Epithelial cell of prostate (primary cell): Measurements from ENCODE around the gene KAZN.
A peak's percentile ranks its signal among the peaks of the same experiment; 100 is the strongest.
"Not testable (repeated sequence)": the region's sequence is repeated elsewhere in the genome, so short reads cannot be mapped to it uniquely, and the experiment has no call there.

Experiments used
- DNase-seq: peaks from one replicate; pipeline ENCODE4 v3.0.0-alpha.2; 2011; ENCODE audit warnings: low read depth, low spot score
- H3K27ac ChIP-seq: fragments of 450-650 bp; 2 replicates; pipeline ENCODE4 v1.5.1; 2017; ENCODE audit warnings: mild to moderate bottlenecking

The KAZN gene

DNA sequence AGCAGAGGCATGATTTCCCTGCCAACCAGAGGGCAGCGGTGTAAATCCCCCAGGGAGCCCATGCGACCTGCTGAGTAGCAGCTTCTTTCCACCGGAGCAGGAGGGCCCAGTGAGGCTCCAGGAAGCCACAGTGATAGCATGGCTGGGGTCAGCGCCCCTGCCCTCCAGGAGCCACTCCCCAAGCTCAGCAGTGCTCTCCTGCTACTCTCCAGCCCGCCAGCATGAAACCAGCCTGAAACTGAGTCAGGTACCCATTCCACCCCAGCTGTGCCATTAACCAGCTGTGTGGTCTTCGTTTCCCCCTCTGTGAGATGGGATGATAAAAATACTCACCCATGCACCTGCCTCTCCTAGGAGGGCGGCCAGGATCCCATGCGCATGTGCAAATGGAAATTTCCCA lies 431.3 kb downstream of the KAZN start:
- no peak for DNase-seq

DNA sequence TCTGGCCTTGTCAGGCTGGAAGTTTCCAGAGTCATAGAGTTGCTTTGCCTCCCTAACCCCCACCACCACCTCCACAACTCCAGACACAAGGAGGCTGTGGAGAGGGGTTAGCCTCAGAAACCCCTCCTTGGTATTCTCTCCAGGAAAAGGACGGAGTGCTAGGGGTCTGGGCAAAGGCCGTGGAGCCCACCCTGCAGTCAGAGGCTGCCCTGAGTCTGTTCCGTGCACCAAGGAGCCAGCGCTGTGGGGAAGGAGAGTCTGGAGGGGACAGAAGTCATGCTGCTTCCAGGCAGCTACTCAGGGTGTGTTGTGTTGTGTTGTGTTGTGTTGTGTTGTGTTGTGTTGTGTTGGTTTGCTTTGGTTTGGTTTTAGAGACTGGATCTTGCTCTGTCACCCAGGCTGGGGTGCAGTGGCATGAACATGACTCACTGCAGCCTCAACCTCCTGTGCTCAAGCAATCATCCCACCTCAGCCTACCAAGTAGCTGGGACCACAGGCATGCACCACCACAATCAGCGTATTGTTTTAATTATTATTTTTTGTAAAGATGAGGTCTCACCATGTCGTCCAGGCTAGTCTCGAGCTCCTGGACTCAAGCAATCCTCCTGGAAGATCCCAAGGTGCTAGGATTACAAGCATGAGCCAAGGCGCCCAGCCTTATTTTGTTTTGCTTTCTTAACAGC lies 432.9 kb downstream of the KAZN start:
- no peak for DNase-seq
- H3K27ac ChIP-seq = no peak overlapping the region

More for the DNA sequence above, 431.3 kb downstream of the KAZN start:
- H3K27ac ChIP-seq = no peak overlapping the region

DNA sequence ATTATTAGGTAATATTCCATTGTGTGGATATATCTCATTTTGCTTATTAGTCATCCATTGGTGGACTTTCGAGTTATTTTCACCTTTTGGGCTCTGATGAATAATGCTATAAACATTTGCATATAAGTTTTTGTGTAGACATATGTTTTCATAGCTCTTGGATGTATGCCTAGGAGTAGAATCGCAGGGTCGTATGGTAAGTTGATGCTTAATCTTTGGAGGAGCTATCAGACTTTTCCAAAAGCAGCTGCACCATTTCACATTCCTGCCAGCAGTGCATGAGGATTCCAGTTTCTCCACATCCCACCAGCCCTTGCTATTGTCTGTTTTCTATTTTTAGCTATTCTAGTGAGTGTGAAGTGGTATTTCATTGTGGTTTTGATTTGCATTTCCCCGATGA lies 434.8 kb downstream of the KAZN start:
- no peak overlapping the region for H3K27ac ChIP-seq
- DNase-seq = no peak

DNA sequence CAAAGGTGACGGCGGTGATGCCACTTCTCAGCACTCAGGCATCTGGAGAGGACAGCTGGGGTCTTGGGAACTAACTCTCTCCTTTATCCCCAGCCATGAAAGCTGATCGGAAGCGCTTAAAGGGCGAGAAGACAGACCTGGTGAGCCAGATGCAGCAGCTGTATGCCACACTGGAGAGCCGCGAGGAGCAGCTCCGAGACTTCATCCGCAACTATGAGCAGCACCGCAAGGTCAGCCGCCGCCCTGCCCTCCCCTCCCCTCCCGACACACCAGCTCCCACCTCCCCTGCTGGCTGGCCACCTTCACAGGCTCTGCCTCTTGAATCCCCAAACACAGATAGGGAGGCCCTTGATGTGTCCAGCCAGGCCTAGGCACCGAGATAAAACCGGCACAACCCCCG lies 436.2 kb downstream of the KAZN start:
- no peak overlapping the region for H3K27ac ChIP-seq
- DNase-seq = no peak

DNA sequence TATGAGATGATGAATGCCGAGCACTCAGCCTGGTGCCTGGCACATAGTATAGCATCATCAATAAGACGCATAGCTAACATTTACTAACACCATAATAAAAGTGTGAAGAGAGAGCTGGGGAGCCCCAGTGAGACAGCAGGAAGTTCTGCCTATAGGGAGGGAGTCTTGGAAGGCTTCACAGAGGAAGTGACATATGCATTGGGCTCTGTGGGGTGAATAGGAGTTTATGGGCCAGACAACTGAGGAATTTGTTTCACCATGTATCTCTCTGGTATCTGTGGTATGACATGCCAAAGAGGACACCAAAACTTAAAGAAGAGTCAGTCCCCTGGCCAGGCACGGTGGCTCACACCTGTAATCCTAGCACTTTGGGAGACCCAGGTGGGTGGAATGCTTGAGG lies 436.8 kb downstream of the KAZN start:
- H3K27ac ChIP-seq = no peak overlapping the region
- DNase-seq = no peak

DNA sequence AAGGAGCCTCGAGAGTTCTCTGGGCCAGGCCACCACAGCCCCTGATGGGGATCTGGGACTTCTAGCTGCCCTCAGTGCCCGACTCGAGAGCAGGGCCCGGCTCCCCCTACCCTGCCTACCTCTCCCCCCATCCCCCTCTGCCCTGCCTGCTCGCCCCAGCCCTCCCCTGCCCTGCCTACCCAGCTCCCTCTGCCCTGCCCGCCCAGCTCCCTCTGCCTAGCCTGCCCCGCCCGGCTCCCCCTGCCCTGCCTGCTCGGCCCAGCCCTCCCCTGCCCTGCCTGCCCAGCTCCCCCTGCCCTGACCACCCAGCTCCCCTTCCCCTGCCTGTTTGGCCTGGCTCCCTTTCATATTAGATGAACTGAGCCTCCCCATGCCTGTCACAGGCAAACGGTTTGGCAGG lies 437.6 kb downstream of the KAZN start:
- H3K27ac ChIP-seq = no peak overlapping the region
- DNase-seq = no peak

DNA sequence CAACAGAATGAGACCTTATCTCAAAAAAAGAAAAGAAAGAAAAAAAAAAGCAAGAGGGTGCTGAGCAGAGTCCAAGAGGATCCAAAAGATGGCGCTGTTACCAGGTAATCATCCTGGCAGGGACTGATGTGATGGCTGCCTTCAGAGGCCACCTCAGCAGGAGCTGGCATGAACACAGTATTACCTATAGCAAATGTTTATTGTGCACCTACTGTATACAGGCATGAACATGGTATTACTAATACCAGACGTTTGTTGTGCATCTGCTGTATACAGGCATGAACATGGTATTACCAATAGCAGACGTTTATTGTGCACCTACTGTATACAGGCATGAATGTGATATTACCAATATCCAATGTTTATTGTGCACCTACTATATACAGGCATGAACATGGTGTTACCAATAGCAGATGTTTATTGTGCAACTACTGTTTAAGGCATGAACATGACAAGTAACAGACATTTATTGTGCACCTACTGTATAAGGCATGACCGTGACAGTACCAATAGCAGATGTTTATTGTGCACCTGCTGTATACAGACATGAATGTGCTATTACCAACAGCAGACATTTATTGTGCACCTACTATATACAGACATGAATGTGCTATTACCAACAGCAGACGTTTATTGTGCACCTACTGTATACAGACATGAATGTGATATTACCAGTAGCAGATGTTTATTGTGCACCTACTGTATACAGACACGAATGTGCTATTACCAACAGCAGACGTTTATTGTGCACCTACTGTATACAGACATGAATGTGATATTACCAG lies 439.9 kb downstream of the KAZN start:
- DNase-seq = no peak
- H3K27ac ChIP-seq = no peak overlapping the region

DNA sequence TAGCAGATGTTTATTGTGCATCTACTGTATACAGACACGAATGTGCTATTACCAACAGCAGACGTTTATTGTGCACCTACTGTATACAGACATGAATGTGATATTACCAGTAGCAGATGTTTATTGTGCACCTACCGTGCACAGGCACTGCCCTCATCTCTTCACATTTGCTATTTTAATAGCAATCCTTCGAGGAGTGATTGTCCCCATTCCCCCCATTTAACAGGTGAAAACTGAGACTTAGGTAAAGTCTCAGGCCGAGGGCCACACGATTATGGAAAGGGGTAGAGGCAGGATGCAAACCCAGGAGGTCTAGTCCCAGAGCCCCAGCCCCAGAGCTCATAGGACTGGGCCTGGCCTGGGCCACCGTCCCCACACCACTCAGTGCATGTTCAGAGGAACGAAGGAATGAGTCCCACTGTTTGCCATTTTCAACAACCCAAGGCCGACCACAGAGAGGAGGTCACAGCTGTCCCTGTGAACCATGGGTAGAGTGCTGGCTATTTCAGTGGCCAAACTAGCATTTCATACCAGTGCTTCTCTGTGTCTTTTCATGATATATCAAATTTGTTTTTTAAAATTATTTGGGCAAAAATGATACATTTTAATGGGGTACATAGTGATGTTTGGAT lies 440.6 kb downstream of the KAZN start:
- DNase-seq = no peak
- no peak overlapping the region for H3K27ac ChIP-seq

DNA sequence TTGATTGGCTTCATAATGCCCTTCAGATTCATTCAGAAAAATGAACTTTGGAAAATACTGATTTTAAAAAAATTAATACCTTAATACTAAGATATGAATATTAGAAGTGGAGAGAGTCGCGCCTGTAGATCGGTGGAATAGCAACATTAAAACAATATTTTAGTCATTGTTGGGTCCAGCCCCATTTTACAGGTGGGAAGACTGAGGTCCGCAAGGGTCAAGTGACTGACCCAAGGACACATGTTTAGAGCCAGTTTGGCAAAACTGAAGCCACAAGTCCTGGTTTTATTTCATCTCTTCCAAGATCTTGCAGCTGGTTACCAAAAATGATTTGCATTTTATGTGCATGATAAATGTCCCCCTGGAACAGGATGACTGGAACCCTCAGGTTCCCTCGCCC lies 441.4 kb downstream of the KAZN start:
- DNase-seq = no peak
- no peak overlapping the region for H3K27ac ChIP-seq

DNA sequence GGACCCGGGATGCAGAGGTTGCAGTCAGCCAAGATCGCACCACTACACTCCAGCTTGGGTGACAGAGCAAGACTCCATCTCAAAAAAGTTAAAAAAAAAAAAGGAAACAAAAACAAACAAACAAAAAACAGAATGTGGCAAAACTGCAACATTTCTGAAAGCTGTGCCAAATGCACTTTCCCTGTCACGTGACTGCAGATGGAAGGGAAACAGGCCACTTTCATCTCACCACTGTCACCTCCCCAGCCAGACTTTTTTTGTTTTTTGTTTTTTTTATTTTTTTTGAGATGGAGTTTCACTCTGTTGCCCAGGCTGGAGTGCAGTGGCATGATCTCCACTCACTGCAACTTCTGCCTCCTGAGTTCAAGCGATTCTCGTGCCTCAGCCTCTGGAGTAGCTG lies 442.2 kb downstream of the KAZN start:
- DNase-seq, H3K27ac ChIP-seq: not testable (repeated sequence)

DNA sequence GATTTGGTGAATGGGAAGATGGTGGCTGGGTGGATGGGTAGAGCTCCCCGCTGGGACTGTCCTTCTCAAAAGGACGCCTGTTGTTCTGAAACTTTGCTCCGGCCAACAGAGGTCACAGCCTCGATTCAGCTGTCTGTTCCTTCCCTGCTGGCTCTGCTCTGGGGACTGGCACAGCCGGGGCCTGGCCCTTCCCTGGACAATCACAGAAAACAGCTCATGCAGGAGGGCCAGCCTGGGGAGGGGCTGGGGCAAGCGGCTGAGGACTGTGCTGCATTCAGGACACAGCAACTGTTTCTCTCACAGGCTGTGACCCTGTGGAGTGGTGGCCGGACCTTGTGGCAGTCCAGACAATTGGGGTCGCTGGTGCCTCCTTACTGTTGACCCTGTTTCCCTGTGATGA lies 444.4 kb downstream of the KAZN start:
- DNase-seq = no peak
- no peak overlapping the region for H3K27ac ChIP-seq

DNA sequence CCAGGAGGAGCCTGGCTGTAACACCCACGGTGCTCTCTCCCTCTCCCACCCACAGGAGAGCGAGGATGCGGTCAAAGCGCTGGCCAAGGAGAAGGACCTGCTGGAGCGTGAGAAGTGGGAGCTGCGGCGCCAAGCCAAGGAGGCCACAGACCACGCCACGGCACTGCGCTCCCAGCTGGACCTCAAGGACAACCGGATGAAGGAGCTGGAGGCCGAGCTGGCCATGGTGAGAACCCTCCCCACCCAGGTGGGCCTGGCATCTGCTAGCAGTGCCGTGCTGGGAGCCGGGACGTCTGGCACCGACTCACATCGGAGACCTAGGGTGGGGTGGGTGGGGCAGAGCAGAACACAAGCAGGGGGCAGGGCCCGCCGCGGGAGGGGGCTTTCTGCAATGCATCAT lies 445.4 kb downstream of the KAZN start:
- H3K27ac ChIP-seq = no peak overlapping the region
- DNase-seq = no peak

DNA sequence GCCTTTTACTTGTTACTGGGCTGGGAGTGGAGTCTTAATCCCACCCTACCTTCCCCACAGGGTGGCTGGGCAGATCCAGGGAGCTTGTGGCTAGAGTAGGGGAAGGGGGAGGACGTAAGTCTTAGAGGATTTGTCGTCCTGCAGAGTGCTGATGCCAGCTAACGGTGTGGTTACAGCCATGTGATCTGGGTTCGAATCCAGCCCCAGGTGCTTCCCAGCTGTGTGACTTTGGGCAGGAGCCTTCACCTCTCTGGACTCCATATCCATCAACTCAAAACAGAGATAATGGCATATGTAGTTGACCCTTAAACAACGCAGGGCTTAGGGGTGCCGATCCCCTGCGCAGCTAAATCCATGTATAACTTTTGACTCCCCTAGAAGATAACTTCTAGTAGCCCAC lies 446.6 kb downstream of the KAZN start:
- no peak for DNase-seq
- H3K27ac ChIP-seq = no peak overlapping the region

DNA sequence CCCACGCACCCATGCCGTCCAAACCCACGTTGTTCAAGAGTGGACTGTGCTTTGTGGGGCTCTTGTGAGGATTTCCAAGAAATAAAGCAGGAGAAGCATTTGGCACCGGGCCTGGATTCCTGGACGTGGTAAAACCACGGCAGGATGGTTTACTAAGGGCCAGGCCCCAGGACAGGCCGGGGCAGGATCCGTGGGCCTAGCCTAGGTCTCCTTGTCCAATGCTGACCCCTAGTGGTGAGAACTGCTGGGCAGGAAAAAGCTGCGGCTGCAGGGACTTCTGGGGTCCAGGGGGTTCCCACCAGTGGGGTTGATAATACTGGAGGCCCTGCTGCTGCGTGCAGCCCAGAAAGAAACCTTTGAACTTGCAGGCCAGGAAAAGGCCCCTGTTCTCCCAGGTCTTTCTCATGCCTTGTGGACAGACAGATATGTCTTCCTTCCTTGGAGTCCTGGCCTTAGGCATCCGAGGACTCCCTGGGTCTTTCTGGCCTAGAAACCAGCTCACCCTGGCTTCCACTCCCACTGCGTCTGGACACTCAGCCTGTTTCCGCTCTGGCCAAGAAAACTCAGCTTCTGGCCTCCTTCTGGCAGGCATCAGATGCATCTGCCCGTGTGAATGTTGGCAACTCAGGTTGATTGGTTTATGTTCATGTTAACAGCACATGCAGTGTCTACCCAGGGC lies 448.1 kb downstream of the KAZN start:
- peak; percentile 3 for DNase-seq
- no peak overlapping the region for H3K27ac ChIP-seq

DNA sequence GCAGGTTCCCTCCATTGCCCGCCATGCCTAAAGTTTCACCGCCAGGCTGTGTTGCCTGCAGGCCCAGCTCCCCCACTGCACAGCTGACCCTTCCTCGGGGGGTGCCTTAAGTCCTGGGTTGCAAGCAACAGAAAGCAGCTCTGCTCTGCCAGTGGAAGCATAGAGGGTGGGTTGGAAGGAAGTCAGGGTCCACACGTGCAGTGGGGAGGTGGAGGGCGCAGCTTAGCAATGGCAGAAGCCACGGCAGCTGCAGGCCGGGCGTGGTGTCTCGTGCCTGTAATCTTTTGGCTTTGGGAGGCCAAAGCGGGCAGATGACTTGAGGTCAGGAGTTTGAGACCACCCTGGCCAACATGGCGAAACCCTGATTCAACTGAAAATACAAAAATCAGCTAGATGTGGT lies 448.8 kb downstream of the KAZN start:
- no peak overlapping the region for H3K27ac ChIP-seq
- no peak for DNase-seq

DNA sequence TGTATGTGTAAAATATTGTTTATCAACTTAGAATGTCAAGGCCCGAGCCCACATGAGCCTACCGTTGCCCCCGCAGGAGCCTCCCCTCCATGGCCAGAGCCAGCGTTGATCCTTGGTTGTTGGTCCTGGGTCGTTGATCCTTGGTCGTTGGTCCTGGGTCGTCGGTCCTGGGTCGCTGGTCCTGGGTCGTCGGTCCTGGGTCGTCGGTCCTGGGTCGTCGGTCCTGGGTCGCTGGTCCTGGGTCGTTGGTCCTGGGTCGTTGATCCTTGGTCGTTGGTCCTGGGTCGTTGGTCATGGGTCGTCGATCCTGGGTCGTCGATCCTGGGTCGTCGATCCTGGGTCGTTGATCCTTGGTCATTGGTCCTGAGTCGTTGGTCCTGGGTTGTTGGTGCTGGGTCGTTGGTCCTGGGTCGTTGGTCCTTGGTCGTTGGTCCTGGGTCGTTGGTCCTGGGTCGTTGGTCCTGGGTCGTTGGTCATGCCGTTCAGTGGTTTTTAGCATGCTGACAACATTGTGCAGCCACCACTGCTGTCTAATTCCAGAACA lies 450.0 kb downstream of the KAZN start:
- no peak for DNase-seq
- no peak overlapping the region for H3K27ac ChIP-seq

DNA sequence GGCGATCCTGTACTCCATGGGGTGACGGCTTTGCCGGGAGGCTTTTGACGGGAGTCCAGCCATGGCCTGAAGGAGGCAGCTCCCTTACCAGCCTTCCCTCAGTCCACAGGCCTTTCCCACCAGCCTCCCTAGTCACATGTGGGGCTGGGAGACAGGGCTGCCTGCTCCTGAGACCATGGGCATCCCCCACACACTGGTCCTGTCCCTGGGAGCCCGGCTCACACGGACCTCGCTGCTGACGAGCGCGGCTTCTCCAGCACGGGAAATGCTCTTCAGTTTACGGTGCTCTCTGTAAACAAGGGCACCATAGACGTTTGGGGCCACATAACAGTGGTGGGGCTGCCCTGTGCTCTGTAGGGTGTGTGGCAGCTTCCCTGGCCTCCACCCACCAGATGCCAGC lies 450.6 kb downstream of the KAZN start:
- no peak overlapping the region for H3K27ac ChIP-seq
- no peak for DNase-seq

DNA sequence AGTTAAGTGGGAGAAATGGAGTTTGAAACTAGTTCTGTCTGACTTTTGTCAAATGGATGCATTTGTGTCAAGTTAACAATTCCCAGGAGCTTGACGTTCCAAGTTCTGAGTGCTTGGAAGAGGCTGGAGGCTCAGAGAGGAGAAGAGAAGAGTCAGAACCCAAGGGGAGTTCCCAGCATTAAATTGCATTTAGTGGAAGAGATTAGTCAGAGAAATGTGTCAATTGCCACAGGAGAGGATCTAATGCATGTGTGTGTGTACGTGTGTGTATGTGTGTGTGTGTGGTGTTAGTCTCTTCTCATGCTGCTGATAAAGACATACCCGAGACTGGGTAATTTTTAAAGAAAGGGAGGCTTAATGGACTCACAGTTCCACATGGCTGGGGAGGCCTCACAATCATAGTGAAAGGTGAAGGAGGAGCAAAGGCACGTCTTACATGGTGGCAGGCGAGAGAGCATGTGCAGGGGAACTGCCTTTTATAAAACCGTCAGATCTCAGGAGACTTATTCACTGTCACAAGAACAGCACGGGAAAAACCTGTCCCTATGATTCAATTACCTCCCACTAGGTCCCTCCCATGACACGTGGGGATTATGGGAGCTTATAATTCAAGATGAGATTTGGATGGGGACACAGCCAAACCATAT lies 453.5 kb downstream of the KAZN start:
- H3K27ac ChIP-seq = no peak overlapping the region
- no peak for DNase-seq

DNA sequence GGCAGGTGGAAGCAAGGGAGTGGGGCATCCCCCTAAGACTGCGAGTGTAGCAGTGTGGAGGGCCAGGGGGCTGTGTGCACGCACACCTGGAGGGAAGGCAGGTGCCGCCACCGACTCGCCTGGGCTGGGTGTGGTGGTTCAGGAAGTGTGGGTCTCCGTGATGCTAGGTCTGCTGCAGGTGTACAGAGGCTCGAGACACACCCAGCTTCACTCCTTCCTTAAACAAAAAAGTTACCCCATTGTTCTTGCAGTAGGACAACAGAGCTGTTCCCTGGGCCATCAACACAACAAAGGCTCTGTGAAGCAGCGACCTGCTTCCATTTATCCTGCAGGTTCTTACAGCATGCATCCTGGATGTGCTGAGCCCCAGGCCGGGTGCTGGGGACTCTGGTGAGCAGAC lies 454.7 kb downstream of the KAZN start:
- no peak overlapping the region for H3K27ac ChIP-seq
- no peak for DNase-seq

DNA sequence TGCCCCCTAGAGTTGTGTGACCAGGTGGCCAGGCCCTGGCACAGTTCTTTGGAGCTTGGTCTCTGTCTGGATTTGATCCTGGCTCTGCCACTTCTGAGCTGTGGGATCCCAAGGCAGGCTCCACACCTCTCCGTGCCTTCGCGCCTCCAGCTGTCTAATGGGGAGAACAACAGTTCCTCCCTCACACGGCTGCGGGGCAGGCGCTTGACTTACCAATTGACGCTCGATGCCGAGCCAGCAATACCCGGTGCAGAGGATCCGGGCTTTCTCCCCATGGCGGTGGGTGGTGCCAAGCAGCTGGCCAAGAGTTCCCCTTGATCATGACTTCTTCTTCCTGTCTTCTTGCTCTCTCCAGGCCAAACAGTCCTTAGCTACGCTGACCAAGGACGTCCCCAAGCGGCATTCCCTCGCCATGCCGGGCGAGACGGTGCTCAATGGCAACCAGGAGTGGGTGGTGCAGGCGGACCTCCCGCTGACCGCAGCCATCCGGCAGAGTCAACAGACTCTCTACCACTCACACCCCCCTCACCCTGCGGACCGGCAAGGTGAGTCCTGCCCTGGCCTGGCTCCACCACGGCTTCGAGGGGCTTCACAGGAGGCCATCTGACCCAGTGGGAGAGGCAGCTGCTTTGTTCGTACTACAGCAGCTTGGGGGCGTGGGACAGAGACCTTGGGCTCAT lies 457.4 kb downstream of the KAZN start:
- no peak overlapping the region for H3K27ac ChIP-seq
- DNase-seq = no peak
